Measurements from ENCODE around the gene LBHD2. TPM values are rescaled to one million over a fixed set of nuclear protein-coding genes. Genes with fewer than 3 reads are reported as not detected.
A peak's percentile ranks its signal among the peaks of the same experiment; 100 is the strongest.

The LBHD2 gene
- total RNA-seq, 2 donors from 2014 or later: not detected

GRCh38 chr14:103126088-103126872, 42.3 kb downstream of the LBHD2 start:
- no peak for DNase-seq (ENCODE audit: low spot score)
- intact Hi-C loops (cut with DNase I): no loop called here

- DNase-seq (ENCODE audit: low spot score): peak; percentile 80
Measured at GRCh38 chr14:103126873-103127304, 42.9 kb downstream of the LBHD2 start.

DNA sequence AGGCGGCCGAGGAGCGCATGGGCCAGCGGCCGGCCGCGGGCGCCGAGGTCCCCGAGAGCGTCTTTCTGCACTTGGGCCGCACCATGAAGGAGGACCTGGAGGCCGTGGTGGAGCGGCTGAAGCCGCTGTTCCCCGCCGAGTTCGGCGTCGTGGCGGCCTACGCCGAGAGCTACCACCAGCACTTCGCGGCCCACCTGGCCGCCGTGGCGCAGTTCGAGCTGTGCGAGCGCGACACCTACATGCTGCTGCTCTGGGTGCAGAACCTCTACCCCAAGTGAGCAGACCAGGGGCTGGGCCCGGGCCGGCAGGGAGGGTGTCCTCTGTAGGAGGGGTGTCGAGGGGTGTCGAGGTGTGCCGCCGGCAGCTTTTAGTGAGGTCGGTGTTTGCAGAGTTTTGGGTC, 43.3 kb downstream of the LBHD2 start:
- intact Hi-C loops (cut with DNase I): no loop called here
- DNase-seq (ENCODE audit: low spot score): peak; percentile 78

More at GRCh38 chr14:103126873-103127304, 42.9 kb downstream of the LBHD2 start:
- intact Hi-C loops (cut with DNase I): no loop called here

DNA sequence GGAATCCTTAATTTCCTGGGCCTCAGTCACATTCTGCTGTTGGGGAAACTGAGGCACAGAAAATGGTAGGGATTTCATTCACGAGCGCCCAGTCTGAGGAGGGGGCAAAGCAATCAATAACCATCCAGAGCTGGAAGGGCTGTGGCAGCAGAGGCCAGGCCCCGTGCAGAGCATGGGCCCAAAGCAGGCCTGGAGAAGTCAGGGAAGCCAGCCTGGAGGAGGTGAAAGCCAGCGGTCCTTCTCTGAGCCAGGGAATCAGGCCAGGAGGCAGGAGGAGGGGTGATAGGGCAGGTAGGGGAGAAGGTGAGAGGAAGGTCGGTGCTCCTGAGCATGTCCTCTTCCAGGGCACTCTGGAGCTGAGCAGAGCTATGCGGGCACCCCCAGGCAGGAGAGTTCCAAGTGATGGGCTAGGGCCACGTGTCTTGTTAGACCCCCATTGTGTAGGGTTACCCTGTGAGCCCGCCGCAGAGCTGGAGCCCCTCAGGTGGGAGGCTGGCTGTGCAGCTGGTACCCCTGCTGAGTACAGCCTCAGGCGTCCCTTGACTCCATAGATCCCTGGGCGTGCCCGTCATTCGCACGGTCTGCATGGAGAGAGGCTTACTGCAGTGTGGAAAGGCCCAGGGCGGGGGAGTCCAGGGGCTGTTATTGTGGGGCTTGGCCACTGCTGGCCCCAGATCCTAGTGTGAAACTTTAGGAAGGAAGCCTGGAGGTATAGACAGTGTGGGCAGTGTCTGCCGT, 44.0 kb downstream of the LBHD2 start:
- intact Hi-C loops (cut with DNase I): no loop called here
- peak; percentile 83 for DNase-seq (ENCODE audit: low spot score)

- peak; percentile 79 for DNase-seq (ENCODE audit: low spot score)
- intact Hi-C loops (cut with DNase I): no loop called here
Measured at GRCh38 chr14:103128631-103129300, 44.8 kb downstream of the LBHD2 start.

GRCh38 chr14:103129301-103130016, 45.4 kb downstream of the LBHD2 start:
- DNase-seq (ENCODE audit: low spot score): peak; percentile 52
- intact Hi-C loops (cut with DNase I): no loop called here

- intact Hi-C loops (cut with DNase I): no loop called here
- peak; percentile 82 for DNase-seq (ENCODE audit: low spot score)
Measured at GRCh38 chr14:103130017-103130764, 46.2 kb downstream of the LBHD2 start.

GRCh38 chr14:103130965-103131364, 47.0 kb downstream of the LBHD2 start:
- peak; percentile 78 for DNase-seq (ENCODE audit: low spot score)
- intact Hi-C loops (cut with DNase I): no loop called here

- intact Hi-C loops (cut with DNase I): no loop called here
Measured at GRCh38 chr14:103131580-103131979, 47.6 kb downstream of the LBHD2 start.

DNA sequence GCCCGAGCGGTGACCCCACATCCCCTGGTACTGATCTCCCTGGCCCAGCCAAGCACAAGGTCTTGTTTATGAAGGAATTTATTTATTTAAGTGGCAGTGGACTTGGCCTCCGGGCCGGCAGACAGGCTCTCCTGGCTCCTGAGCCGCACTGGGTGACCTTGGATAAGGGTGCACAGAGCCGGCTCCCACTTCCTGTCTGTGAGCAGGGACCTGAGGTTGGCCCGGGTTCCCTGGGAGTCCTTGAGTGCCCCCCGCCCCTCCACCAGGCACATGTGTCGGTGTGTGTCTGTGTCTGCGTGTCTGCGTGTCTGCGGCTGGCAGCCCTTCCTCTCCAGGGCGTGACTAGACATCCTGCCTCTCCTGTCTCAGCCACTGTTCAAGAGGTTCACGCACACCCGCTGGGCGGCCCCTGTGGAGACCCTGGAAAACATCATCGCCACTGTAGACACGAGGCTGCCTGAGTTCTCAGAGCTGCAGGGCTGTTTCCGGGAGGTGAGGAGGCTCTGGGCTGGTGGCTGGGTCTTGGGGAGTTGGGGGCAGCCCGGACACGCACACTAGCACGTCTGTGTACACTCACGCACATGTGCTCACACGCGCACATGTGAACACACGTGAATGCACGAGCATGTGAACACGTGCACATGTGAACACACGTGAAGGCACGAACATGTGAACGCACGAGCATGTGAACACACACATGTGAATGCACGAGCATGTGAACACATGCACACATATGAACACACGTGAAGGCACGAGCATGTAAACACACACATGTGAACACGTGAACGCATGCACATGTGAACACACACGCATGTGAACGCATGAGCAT, 48.6 kb downstream of the LBHD2 start:
- DNase-seq (ENCODE audit: low spot score): peak; percentile 64
- intact Hi-C loops (cut with DNase I): no loop called here

More at GRCh38 chr14:103131580-103131979, 47.6 kb downstream of the LBHD2 start:
- no peak for DNase-seq (ENCODE audit: low spot score)

DNA sequence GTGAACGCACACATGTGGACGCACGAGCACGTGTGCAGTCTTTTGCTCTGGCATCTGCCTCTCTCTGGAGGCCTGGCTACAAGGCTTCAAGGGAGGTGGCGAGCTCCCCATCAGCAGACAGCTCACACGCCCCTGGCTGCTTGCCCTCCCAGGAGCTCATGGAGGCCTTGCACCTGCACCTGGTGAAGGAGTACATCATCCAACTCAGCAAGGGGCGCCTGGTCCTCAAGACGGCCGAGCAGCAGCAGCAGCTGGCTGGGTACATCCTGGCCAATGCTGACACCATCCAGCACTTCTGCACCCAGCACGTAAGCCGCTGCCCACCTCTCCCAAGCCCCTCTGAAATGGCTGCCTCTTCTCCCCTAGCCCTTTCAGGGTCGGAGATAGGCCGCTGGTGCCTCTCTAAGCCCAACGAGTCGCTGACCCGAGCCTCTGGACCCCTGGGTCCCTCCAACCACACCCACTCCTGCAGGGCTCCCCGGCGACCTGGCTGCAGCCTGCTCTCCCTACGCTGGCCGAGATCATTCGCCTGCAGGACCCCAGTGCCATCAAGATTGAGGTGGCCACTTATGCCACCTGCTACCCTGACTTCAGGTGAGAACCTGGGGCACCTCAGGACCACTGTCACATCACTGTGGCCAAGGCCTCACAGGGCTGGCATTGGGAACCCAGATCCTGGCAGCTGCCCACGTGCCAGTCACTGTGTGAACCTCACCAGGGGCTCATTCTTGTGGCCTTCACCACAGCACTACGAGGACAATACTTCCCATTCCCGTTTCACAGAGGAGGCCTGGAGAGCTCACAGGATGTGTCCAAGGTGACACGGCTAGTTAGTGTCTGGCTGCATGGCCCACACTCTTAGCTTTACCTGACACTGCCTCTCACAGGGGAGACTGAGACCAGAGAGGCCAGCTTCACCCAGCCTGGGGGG, 49.5 kb downstream of the LBHD2 start:
- intact Hi-C loops (cut with DNase I): no loop called here
- peak; percentile 68 for DNase-seq (ENCODE audit: low spot score)

GRCh38 chr14:103134405-103134804, 50.4 kb downstream of the LBHD2 start:
- DNase-seq (ENCODE audit: low spot score): no peak
- intact Hi-C loops (cut with DNase I): no loop called here

- intact Hi-C loops (cut with DNase I): no loop called here
Measured at GRCh38 chr14:103134919-103135318, 50.9 kb downstream of the LBHD2 start.

DNA sequence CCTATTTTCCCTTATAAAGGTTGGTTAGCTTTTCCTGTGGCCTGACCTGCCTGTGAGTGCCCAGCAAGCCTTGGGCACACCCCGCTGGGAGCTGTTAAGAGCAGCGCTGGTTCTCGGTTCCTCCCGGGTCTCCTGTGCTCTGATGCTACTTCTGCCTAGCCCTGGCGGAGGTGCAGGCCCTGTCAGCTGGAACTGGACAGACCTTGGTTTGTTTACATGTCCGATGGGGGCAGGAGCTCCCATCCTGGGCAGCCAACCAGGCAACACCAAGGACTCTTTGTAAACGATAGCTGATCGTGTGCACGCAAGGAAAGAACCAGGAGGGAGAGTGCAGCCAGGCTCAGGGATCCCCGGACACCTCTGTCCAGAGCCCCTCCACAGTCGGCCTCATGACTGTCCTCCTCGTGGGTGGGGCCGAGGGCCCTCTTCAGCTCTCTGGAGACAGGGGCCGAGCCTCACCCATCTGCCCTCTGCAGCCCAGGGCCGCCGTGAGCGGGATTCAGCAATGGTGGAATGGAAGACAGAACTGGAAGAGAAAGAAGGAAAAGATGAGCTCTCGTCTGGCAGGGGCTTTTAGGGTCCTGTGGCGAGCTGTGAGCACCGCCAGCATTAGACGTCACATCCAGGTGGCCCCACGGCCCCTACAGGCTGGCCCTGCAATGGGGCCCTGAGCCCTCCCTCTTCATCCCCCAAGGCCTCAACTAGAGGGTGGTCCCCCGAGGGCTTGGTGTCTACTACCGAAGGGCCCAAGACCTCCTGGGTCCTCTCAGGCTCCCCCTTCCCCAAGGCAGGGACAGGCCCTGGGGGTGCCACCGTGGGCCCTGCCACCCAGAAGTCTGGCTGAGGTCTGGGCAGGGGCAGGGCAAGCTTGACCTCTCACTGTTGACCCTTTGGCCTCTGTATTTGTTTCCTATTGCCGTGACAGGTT, 51.6 kb downstream of the LBHD2 start:
- DNase-seq (ENCODE audit: low spot score): no peak
- intact Hi-C loops (cut with DNase I): no loop called here

More at GRCh38 chr14:103134919-103135318, 50.9 kb downstream of the LBHD2 start:
- DNase-seq (ENCODE audit: low spot score): peak; percentile 77

DNA sequence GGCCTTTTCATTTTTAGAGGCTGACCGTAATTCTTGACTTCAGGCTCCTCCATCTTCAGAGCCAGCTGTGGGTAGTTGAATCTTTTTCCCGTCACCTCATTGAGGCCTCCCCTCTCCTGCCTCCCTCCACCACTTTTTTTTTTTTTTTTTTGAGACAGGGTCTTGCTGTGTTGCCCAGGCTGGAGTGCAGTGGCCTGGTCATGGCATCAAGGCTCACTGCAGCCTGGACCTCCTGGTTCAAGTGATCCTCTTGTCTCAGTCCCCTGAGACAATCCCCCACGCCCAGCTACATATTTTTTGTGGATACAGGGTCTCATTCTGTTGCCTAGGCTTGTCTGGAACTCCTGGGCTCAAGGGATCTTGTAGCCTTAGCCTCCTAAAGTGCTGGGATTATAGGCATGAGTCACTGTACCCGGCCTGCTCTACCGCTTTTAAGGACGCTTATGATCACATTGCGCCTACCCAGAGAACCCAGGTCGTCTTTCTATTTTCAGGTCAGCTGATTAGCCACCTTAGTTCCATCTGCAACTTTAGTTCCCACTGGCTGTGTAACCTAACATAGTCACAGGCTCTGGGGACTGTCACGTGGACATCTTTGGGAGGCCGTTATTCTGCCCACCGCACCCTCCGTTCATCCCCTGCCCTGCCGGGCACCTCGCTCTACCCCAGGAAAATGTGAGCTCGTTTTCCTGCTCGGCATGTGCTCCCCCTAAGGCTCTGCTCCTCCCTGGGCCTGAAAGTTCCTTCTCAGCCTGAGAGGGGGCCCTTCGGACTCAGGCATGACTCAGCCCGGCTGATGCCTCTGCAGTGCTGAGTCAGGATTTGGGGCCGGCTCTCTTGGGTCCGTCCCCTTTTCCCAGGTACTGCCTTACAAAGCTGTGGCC, 52.6 kb downstream of the LBHD2 start:
- intact Hi-C loops (cut with DNase I): no loop called here
- DNase-seq (ENCODE audit: low spot score): no peak
